Trophoblast cell (in vitro differentiated cells and primary cell): ENCODE data around the gene GLIS1.
A peak's percentile ranks its signal among the peaks of the same experiment; 100 is the strongest.

Experiments used
- DNase-seq, 2 donors: peaks; one replicate each; pipeline ENCODE4 v3.0.0-alpha.2; 2016
- H2AFZ ChIP-seq: 2 replicates; pipeline ENCODE4 v1.6.1; 2013; ENCODE audit warnings: low read length, moderate library complexity, mild to moderate bottlenecking; ENCODE audit not compliant: insufficient read depth, poor library complexity
- H2AK5ac ChIP-seq: 2 replicates; pipeline ENCODE4 v1.6.1; 2013; ENCODE audit warnings: mild to moderate bottlenecking, low read length
- H2BK120ac ChIP-seq: 2 replicates; pipeline ENCODE4 v1.6.1; 2013; ENCODE audit warnings: low read length, mild to moderate bottlenecking, moderate library complexity; ENCODE audit not compliant: insufficient read depth, poor library complexity
- H2BK12ac ChIP-seq: 2 replicates; pipeline ENCODE4 v1.6.1; 2013; ENCODE audit warnings: mild to moderate bottlenecking, low read length, moderate library complexity
- H2BK5ac ChIP-seq: 2 replicates; pipeline ENCODE4 v1.6.1; 2013; ENCODE audit warnings: low read length, low read depth, moderate library complexity, mild to moderate bottlenecking; ENCODE audit not compliant: poor library complexity
- H3K14ac ChIP-seq: 2 replicates; pipeline ENCODE4 v1.6.1; 2013; ENCODE audit warnings: mild to moderate bottlenecking, low read length
- H3K18ac ChIP-seq: 2 replicates; pipeline ENCODE4 v1.6.1; 2013; ENCODE audit warnings: mild to moderate bottlenecking, low read length
- H3K23ac ChIP-seq: 2 replicates; pipeline ENCODE4 v1.6.1; 2013; ENCODE audit warnings: low read length
- H3K27ac ChIP-seq: 2 replicates; pipeline ENCODE4 v1.5.1; 2013; ENCODE audit warnings: low read depth, mild to moderate bottlenecking, inconsistent platforms, low read length, moderate library complexity
- H3K27me3 ChIP-seq: 2 replicates; pipeline ENCODE4 v1.6.1; 2013; ENCODE audit warnings: inconsistent platforms, mild to moderate bottlenecking, low read length, moderate library complexity; ENCODE audit not compliant: insufficient read depth
- H3K36me3 ChIP-seq, 2 experiments: 1 replicate in 1 of 2; 2 replicates in 1 of 2; pipeline ENCODE4 v1.6.1; 2013; ENCODE audit warnings: low read length in 2 of 2, mild to moderate bottlenecking in 2 of 2, moderate library complexity in 1 of 2; ENCODE audit not compliant: insufficient read depth in 2 of 2, control insufficient read depth in 1 of 2
- H3K4ac ChIP-seq: 2 replicates; pipeline ENCODE4 v1.6.1; 2013; ENCODE audit warnings: low read depth, mild to moderate bottlenecking, low read length, moderate library complexity
- H3K4me1 ChIP-seq, 2 experiments: 1 replicate in 1 of 2; 2 replicates in 1 of 2; pipeline ENCODE4 v1.6.1; 2013; ENCODE audit warnings: low read length in 2 of 2, mild to moderate bottlenecking in 2 of 2, moderate library complexity in 1 of 2; ENCODE audit not compliant: insufficient read depth in 2 of 2, control insufficient read depth in 1 of 2
- H3K4me2 ChIP-seq: 2 replicates; pipeline ENCODE4 v1.6.1; 2013; ENCODE audit warnings: inconsistent platforms, mild to moderate bottlenecking, low read length, moderate library complexity
- H3K4me3 ChIP-seq: 2 replicates; pipeline ENCODE4 v1.5.1; 2013; ENCODE audit warnings: mild to moderate bottlenecking, low read depth, low read length, inconsistent platforms
- H3K79me1 ChIP-seq: one replicate; pipeline ENCODE4 v1.6.1; 2013; ENCODE audit warnings: low read length
- H3K79me2 ChIP-seq: 2 replicates; pipeline ENCODE4 v1.6.1; 2013; ENCODE audit warnings: low read length, mild to moderate bottlenecking; ENCODE audit not compliant: control insufficient read depth, insufficient read depth, poor library complexity
- H3K9ac ChIP-seq: 2 replicates; pipeline ENCODE4 v1.6.1; 2013; ENCODE audit warnings: mild to moderate bottlenecking, low read length
- H3K9me3 ChIP-seq: 2 replicates; pipeline ENCODE4 v1.6.1; 2013; ENCODE audit warnings: low read depth, mild to moderate bottlenecking, control low read depth, inconsistent platforms, low read length; ENCODE audit not compliant: insufficient read depth
- H4K12ac ChIP-seq: 2 replicates; pipeline ENCODE4 v1.6.1; 2013; ENCODE audit warnings: low read depth, mild to moderate bottlenecking, low read length, moderate library complexity
- H4K8ac ChIP-seq: 2 replicates; pipeline ENCODE4 v1.6.1; 2013; ENCODE audit warnings: low read depth, mild to moderate bottlenecking, low read length, moderate library complexity
- H4K91ac ChIP-seq: one replicate; pipeline ENCODE4 v1.6.1; 2013; ENCODE audit warnings: low read depth, mild to moderate bottlenecking, low read length, moderate library complexity
- WGBS: extraction: QIAGEN DNeasy Blood & Tissue Kit; methylation state at CpG from one replicate; pipeline ENCODE4 v1.1.7; 2013; ENCODE audit warnings: missing lambda C conversion rate; ENCODE audit not compliant: insufficient read length, insufficient coverage; ENCODE audit errors: extremely low coverage; 5-methylcytosine and 5-hydroxymethylcytosine counted together

The GLIS1 gene

GRCh38 chr1:53752281-53752680 is 13.3 kb upstream of the GLIS1 start:
- no peaks in the 10 kb centered on the region for H3K4me1 ChIP-seq
- H2BK12ac ChIP-seq, result no peak overlapping the region
- H4K91ac ChIP-seq, result no peak overlapping the region
- H3K4me3 ChIP-seq, result no peak overlapping the region
- H3K18ac ChIP-seq, result no peak overlapping the region
- no peak overlapping the region for H3K23ac ChIP-seq
- H3K4me2 ChIP-seq, result no peak overlapping the region
- H2AK5ac ChIP-seq, result no peak overlapping the region
- H3K9ac ChIP-seq, result no peak overlapping the region
- no peak overlapping the region for H2AFZ ChIP-seq
- no peak overlapping the region for H4K12ac ChIP-seq
- H3K79me1 ChIP-seq, result no peaks in the 10 kb centered on the region
- H2BK5ac ChIP-seq, result no peak overlapping the region
- H3K4ac ChIP-seq, result no peak overlapping the region
- no peaks in the 10 kb centered on the region for H3K79me2 ChIP-seq
- H3K27ac ChIP-seq, result no peak overlapping the region
- no peak overlapping the region for H2BK120ac ChIP-seq
- H3K9me3 ChIP-seq, result no peaks in the 10 kb centered on the region
- no peak overlapping the region for H3K14ac ChIP-seq
- no CpG with 5 or more reads among the region's 6 CpGs for WGBS
- H3K36me3 ChIP-seq, result no peaks in the 10 kb centered on the region
- no peak overlapping the region for H4K8ac ChIP-seq
- DNase-seq, result no peak
- no peaks in the 10 kb centered on the region for H3K27me3 ChIP-seq

GRCh38 chr1:53747841-53748240 is 8.9 kb upstream of the GLIS1 start:
- Histone ChIP-seq H3K79me2 (no peaks in the 10 kb centered on the region), H3K14ac (no peak overlapping the region), H3K36me3 (no peaks in the 10 kb centered on the region), H3K4me1 (no peaks in the 10 kb centered on the region), H2AK5ac (no peak overlapping the region), H3K27me3 (no peaks in the 10 kb centered on the region), H3K9me3 (no peaks in the 10 kb centered on the region), H3K18ac (no peak overlapping the region), H2BK12ac (no peak overlapping the region), H4K12ac (no peak overlapping the region), H3K4ac (no peak overlapping the region), H3K79me1 (no peaks in the 10 kb centered on the region), H3K23ac (no peak overlapping the region), H3K4me2 (no peak overlapping the region), H2AFZ (no peak overlapping the region), H4K8ac (no peak overlapping the region), H2BK5ac (no peak overlapping the region), H4K91ac (no peak overlapping the region), H2BK120ac (no peak overlapping the region), H3K4me3 (no peak overlapping the region), H3K9ac (no peak overlapping the region), H3K27ac (no peak overlapping the region)
- no CpG with 5 or more reads among the region's 8 CpGs for WGBS
- DNase-seq, result no peak

DNA sequence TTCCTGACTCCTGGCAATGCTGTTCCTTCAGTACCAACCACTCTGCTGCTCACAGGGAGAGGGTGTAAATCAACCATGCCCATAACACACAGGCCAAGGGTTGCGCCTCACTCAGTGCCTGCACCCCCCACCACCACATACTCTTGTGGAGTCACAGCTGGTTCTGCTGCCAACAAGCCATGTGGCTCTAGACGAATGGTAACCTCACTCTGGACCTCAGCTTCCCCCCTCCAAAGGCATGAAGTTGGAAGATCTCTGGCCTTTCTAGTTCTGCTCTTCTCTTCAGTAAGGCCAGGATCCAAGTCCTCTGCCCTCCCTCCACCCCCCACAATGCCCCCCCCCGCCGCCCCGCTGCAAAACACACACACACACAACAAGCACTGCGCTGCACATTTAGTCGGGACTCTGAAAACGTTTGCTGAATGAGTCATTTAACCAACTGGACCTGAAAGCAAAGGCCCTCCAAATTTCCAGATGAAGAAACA is 1.7 kb upstream of the GLIS1 start:
- H3K4me1 ChIP-seq, result peaks cover 12 to 13% of the 10 kb centered on the region in 2 experiments

GRCh38 chr1:53738205-53739108 is 507 bp downstream of the GLIS1 start:
- Histone ChIP-seq H2AK5ac (no peak overlapping the region), H3K4me2 (peak overlapping the region; percentile 90), H2BK12ac (no peak overlapping the region), H3K4me1 (peaks cover 12 to 13% of the 10 kb centered on the region in 2 experiments), H3K36me3 (no peaks in the 10 kb centered on the region), H3K18ac (no peak overlapping the region), H2BK5ac (no peak overlapping the region), H4K8ac (peak overlapping the region; percentile 6), H2AFZ (peak overlapping the region; percentile 2), H3K4ac (no peak overlapping the region), H3K23ac (peak overlapping the region; percentile 21), H3K27me3 (peaks cover 25% of the 10 kb centered on the region), H4K12ac (no peak overlapping the region), H4K91ac (no peak overlapping the region), H3K4me3 (peak overlapping the region; percentile 63), H2BK120ac (no peak overlapping the region), H3K79me1 (no peaks in the 10 kb centered on the region), H3K14ac (no peak overlapping the region), H3K9ac (no peak overlapping the region), H3K27ac (no peak overlapping the region), H3K9me3 (peaks cover 5% of the 10 kb centered on the region), H3K79me2 (no peaks in the 10 kb centered on the region)
- DNase-seq, result peak in 1 of 2 donors; percentile 4
- WGBS, result no CpG with 5 or more reads among the region's 101 CpGs

More for the DNA sequence above, 1.7 kb upstream of the GLIS1 start:
- Histone ChIP-seq H2BK120ac (no peak overlapping the region), H3K4me2 (no peak overlapping the region), H3K4ac (no peak overlapping the region), H3K27me3 (peaks cover 25% of the 10 kb centered on the region), H2BK12ac (no peak overlapping the region), H3K79me1 (no peaks in the 10 kb centered on the region), H3K27ac (no peak overlapping the region), H4K8ac (no peak overlapping the region), H2BK5ac (no peak overlapping the region), H3K9me3 (peaks cover 4% of the 10 kb centered on the region), H4K12ac (no peak overlapping the region), H3K79me2 (no peaks in the 10 kb centered on the region), H4K91ac (no peak overlapping the region), H3K9ac (no peak overlapping the region), H3K23ac (no peak overlapping the region), H2AFZ (no peak overlapping the region), H3K14ac (no peak overlapping the region), H3K18ac (no peak overlapping the region), H2AK5ac (no peak overlapping the region), H3K4me3 (no peak overlapping the region), H3K36me3 (no peaks in the 10 kb centered on the region)
- no peak for DNase-seq
- no CpG with 5 or more reads among the region's 8 CpGs for WGBS
